H54 (cell line): ENCODE measurements around the gene DRD3.

ENCODE experiments used
- DNase-seq: peaks from one replicate; pipeline ENCODE4 v3.0.0; 2011; ENCODE audit warnings: low spot score, mixed read lengths; ENCODE audit not compliant: insufficient read length
- FAIRE-seq: peaks from 3 replicates; lab custom pipeline; 2011; peaks lifted over from hg19 to GRCh38; lab: Jason Lieb, UNC
- POLR2A ChIP-seq: IDR thresholded peaks from 2 replicates; pipeline ENCODE4 v1.6.1; 2011; ENCODE audit warnings: low read depth, mild to moderate bottlenecking, low read length

Gene DRD3

DNA sequence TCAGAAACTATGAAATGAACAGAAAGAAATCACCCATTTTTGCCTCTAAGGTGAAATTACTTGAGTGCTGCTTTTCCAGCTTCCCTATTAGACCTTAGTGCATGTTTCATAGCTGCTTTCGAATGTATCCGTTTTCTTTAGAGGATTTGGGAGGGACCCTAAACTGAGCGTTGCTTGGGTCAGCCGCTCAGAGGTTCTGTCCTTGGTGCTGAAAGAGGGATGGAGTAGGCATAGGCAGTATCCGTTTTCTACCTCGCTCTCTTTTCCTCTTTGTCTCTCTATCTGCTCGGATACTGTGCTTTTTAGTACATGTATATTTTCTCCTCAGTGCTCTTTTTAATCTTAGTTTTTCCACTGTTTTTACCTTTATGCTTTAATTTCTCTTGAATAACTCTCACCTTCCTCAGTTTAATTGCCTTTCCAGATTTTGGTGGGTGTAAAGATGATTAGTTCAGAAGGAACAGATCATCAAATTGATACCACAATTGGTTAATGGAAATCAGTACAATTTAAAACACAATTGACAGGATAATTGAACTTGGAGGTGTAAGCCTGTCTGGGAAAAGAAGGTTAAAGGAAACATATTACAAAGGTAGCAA, at the start of gene DRD3:
TSS of gene DRD3 (minus strand) at position 283 of the 599 bp plus-strand sequence. CDS start 7,060 bp downstream, outside the sequence.
- TF ChIP-seq POLR2A, result no peak

GRCh38 chr3:114227076-114227475, 48.2 kb upstream of the DRD3 start:
- DNase-seq (no peak), FAIRE-seq (no peak)
- TF ChIP-seq POLR2A, result no peak

More for the DNA sequence above, at the start of gene DRD3:
- FAIRE-seq (no peak), DNase-seq (no peak)

DNA sequence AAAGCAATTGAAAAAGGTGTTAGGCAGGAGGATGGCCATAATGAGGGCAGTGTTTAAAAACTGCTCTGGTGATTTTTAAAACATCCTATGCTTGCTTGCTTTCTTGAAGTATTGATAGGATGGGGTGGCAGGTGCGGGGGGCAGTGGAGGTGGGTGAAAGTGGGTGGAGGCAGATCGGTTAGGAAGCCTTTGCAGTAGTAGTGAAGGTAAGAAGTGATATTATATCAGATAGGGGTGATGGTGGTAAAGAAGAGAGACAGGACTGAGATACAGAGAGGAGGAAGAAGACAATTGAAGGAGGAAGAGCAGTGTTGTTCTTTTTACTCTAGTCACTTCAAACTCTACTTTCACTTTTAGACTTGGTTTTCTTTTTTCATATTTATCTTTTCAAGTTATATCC, 47.5 kb upstream of the DRD3 start:
- no peak for DNase-seq
- FAIRE-seq, result no peak
- TF ChIP-seq POLR2A, result no peak

DNA sequence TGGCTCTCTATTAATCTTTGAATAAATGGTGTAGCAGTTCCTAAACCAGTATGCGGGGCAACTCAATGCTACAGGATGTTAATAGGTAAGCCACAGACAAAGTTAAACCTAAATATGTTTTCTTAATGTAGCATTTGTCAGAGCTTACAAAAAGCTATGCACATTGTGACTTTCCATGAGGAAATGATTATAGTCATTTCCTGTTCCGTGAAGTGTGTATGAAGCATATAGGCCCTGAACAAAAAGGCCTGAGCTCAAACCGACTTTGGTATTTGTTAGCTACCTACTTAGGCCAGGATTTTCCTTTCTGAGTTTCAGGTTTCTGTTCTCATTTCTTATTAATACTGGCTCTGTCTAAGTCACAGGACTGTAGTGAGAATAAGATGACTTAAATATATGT, 44.3 kb upstream of the DRD3 start:
- FAIRE-seq (no peak), DNase-seq (no peak)
- TF ChIP-seq POLR2A, result no peak

DNA sequence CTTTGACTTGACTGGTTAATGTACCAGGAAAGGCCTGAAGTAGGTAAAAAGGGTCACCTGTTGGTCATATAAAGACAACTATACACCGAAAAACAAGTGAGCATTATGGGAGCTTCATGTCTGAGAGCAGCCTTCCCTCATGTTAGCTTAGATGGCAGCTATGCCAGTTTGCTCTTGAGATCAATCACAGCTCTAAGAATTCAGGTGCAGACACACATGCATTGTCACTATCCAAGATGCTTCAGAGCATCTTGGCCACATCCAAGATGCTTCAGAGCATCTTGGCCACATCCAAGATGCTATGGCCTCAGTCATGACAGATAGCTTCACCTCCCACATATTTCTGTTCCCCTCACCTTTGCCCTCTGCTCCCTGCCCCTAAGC, 43.0 kb upstream of the DRD3 start:
- no peak for FAIRE-seq
- no peak for TF ChIP-seq POLR2A

DNA sequence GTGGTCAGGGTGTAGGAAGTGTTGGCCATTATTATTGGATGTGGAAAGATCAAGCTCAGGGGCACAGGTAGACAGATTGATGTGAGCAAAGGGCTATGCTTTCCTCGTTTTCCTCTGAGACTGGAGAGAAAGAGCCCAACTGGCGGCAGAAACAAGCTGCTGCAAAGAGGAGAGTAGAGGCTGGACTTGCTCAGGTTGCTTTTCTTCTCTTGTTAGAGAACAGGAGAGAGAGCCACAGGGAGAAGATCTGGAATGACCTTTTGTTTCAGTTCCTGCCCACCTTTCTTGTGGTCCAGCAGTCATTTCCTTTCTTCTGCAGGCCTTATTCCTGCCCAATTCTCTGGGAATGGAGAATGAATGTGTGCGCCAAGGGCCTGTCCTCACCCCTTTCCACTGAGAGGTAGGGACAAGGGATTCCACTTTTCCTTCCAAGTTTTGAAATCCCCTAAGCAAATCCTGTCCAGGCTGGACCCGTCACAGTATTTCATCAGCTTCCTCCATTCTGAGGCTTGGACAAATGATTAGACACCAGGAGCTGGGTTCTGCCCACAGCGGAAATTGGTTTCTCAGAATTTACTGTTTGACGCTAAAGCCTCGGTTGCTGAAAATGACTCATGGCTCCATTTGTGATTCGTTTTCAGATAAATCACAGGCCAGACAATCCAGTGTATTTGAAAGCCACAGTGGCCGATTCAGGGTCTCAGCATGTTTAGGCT, 42.5 kb upstream of the DRD3 start:
- DNase-seq (no peak), FAIRE-seq (no peak)
- TF ChIP-seq POLR2A, result no peak

More for the DNA sequence above, 43.0 kb upstream of the DRD3 start:
- no peak for DNase-seq

- TF ChIP-seq POLR2A, result no peak
- FAIRE-seq (no peak), DNase-seq (no peak)
Measured at GRCh38 chr3:114219741-114220140, 40.9 kb upstream of the DRD3 start.

DNA sequence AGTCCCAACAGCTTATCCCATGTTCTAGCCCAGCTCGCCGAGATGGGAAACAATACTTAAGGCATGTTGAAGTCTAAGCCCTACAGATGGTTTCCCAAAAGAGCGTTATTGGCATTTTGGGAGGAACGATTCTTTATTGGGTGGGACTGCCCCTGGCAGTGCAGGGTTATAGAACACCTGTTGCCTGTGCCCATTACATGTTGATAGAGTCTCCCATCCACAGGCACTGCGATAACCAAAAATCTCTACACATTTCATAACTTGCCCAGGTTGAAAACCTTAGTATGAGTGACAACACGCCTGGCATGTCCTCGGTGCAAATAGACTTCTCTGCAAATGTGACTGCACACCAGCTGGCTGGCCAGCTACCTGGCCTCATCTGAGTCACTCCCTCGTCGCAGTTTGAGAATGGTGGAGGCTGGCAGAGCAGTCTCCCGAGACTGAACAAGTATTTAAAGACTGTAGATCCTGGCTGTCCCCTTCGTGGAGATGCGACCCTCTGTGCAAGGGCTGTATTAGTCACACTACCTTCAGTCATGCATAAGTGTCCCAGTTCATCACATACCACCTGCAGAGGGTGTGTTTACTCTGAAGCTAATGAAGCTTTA, 39.8 kb upstream of the DRD3 start:
- no peak for FAIRE-seq
- no peak for TF ChIP-seq POLR2A
- no peak for DNase-seq

DNA sequence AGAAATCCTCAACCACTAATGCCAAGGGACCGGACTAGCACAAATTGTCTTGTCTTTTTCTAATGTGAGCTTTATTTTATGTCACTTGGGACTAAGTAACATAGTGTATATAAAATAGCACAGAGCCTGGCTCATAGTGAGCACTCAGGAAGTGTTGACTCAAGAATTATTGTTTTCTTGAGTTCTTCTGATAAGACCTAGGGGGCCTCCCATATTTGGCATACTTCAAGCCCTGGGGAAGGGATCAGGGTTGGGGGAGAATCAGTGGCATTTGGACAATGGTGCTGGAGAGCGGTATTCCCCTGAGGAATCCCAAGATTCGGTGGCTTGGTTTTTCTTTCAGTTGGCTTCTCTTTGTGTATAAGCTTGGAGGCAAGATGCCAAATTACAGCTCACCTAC, 39.2 kb upstream of the DRD3 start:
- DNase-seq, result no peak
- TF ChIP-seq POLR2A, result no peak
- FAIRE-seq, result no peak

DNA sequence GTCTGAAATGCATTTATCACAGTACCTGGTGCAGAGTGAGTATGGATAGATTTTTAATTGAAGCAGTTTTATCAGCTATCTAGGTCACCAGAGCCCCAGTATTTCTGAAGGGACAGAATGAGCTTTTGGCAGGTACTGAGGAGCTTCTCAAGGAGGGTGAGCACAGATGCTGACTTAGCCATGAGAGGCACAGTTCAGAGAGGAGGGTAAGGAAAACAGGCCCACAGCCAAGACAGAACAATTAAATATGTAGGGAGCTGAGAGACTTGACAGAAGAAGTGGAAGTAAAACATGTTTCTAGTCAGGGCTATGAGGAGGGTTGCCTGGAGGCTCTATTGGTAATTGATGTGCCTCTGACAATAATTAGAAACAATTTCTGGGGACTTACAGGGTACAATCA, 38.4 kb upstream of the DRD3 start:
- DNase-seq (no peak), FAIRE-seq (no peak)
- TF ChIP-seq POLR2A, result no peak

DNA sequence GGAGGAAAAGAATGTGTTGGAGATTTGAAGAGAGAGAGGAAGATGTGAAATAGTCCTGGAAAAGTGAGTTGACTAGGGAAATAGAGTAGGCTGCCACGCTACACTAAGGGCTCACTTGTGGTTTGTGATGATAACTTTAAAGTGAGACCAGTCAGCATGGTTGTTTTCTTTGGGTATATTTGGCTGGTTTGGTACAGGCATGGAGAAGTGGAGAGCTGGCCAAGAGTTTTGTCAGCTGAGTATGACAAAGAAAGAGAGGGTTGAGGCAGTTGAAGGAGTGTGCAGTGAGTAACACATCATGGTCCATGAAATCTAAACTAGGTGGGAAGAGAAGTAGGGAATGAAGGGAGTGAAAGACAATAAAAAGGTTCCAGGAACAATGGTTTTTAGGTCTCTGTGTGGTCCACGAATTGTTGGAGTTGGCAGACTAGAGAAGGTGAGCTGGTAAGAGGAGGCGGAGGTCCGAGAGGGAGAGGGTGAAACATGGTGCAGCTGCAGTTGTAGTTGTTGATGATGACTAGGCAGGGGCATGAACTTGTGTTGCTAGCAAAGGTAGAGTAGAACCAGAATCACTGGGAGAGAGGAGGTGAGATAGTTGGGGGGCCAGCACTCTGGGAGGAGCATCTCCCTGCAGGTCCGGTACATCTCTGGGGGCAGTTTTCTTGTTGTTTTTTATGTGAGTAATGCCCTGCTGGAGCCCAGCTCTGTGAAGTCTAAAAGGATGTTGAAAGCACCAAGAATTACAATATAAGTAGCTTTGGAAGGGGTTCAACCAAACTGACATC, 37.5 kb upstream of the DRD3 start:
- no peak for TF ChIP-seq POLR2A
- DNase-seq, result no peak
- FAIRE-seq, result no peak

- TF ChIP-seq POLR2A, result no peak
- FAIRE-seq (no peak), DNase-seq (no peak)
Measured at GRCh38 chr3:114214542-114215341, 35.9 kb upstream of the DRD3 start.

DNA sequence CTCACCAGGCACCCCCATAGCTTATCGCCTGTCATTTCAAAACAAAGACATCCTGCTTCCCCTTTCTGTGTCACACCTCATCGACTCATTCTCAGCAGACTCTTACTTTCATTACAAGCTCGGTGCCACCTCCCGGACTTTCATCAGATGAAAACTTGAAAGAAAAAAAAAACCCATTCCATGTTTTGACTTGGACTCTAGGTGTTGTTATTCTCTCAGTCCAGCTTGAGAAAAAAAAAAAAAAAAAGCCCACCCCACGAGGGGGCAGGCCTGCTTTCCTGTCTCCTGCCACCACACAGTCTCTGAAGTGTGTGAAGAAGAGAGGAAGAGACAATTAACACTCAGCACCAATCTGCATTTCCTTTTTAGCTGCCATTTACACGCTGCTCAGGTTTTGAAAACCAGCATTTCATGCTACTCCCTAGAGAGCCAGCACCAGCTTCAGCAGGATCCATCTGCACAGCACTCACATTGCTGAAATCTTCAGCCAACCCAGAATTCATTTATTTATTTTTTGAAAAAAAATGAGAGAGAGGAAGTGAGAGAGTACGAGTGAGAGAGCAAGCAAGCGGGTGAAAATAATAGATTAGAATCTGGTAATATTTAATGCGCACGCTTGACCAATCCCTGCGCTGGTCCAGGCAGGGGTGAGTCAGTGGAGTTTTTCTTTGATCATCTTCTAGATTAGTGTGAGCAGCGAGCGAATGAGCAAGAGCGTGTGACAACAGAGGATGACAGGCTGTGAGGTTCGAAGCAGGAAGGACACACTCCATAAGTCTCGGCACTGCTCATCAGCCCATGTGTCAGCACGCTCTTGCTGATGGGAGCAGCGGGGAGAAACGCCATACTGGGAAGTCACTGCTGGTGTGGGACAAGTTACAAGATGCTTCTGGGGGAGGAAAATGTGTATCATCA, 35.0 kb upstream of the DRD3 start:
- no peak for FAIRE-seq
- no peak for TF ChIP-seq POLR2A
- DNase-seq, result peak; percentile 23
